ACC112 (cell line): Measurements from ENCODE around the gene HID1.

Source experiments
- H2AFZ ChIP-seq: fragments of 200-600 bp; sonication (generic); one replicate; pipeline ENCODE4 v1.6.0; 2017; ENCODE audit warnings: antibody characterized with exemption, low read length; ENCODE audit not compliant: unreplicated experiment
- H3K27ac ChIP-seq: fragments of 200-600 bp; sonication (generic); 2 replicates; pipeline ENCODE4 v1.5.1; 2014; ENCODE audit warnings: low read depth, mild to moderate bottlenecking, antibody characterized with exemption, low read length, moderate library complexity
- H3K27me3 ChIP-seq: fragments of 200-600 bp; sonication (generic); 2 replicates; pipeline ENCODE4 v1.6.1; 2014; ENCODE audit warnings: mild to moderate bottlenecking, antibody characterized with exemption, low read length, moderate library complexity, mixed read lengths; ENCODE audit not compliant: insufficient read depth
- H3K36me3 ChIP-seq: fragments of 200-600 bp; sonication (generic); 2 replicates; pipeline ENCODE4 v1.6.1; 2016; ENCODE audit warnings: mild to moderate bottlenecking, antibody characterized with exemption, low read length, moderate library complexity, mixed read lengths; ENCODE audit not compliant: insufficient read depth
- H3K4me1 ChIP-seq: fragments of 200-600 bp; sonication (generic); one replicate; pipeline ENCODE4 v1.6.1; 2016; ENCODE audit warnings: low read length, mixed read lengths; ENCODE audit not compliant: insufficient read depth, unreplicated experiment, control insufficient read depth
- H3K4me3 ChIP-seq: fragments of 200-600 bp; sonication (generic); 2 replicates; pipeline ENCODE4 v1.5.1; 2014; ENCODE audit warnings: mild to moderate bottlenecking, low read depth, low read length
- H3K79me2 ChIP-seq: fragments of 200-600 bp; sonication (generic); one replicate; pipeline ENCODE4 v1.6.0; 2016; ENCODE audit warnings: low read length; ENCODE audit not compliant: control insufficient read depth, unreplicated experiment, insufficient read depth

Gene HID1

DNA sequence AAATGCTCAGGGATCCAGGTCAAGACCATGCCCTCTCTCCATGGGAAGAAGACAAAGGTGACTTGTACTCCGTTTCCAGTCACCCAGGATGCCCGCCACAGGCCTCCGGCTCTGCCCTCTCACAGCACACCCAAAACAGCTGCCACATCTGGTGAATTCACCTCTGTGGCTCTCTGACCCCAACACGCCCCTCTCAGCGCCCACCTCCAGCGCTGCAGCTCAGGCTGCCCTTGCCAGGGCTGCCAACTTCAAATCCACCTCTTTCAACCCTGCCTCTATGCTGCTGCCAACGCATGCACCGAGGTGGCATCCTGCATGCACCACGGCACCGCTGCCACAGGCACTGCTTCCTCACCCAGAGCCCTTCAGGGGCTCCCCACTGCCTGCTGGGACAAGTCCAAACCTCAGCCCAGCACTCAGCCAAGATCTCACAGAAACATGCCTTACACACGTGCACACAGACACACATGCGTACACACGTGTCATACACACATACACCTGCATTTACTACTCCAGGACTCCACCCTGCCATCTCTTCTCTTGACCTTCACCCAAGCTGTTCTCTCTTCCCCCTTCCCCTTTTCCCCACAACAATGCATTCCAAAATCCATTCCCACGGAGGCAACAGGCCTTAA is 7.5 kb downstream of the HID1 start:
- Histone ChIP-seq H3K36me3 (no peaks in the 10 kb centered on the region), H2AFZ (no peak overlapping the region), H3K27ac (no peak overlapping the region), H3K4me1 (peaks cover 4% of the 10 kb centered on the region), H3K27me3 (no peaks in the 10 kb centered on the region), H3K79me2 (no peaks in the 10 kb centered on the region), H3K4me3 (no peak overlapping the region)

DNA sequence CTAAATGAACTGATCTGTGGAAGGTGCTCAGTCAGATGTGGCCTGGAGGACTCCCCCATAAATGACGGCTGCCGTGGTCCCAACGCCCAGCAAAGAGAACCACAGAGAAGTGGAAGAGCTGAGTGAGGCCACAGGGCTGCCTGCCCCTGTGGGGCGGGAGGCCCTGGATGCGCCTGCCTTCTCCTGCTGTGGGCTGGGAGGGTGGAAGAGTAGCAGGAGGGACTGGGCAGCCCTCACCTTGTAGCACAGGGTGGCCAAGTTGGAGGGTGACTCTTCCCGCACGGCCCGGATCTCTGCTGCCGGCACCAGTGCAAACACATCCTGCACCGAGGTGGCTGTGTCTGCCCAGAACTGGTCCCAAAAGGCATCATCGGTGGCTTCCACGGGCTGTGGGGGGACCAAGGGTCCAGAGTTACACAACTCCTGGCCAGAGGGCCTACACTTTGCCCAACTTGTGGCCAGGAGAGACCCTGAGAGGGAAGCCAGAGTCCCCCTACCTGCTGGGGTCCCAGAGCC is 8.3 kb downstream of the HID1 start:
- Histone ChIP-seq H3K36me3 (no peaks in the 10 kb centered on the region), H2AFZ (no peak overlapping the region), H3K4me3 (no peak overlapping the region), H3K4me1 (peaks cover 4% of the 10 kb centered on the region), H3K27ac (no peak overlapping the region), H3K79me2 (no peaks in the 10 kb centered on the region), H3K27me3 (no peaks in the 10 kb centered on the region)

DNA sequence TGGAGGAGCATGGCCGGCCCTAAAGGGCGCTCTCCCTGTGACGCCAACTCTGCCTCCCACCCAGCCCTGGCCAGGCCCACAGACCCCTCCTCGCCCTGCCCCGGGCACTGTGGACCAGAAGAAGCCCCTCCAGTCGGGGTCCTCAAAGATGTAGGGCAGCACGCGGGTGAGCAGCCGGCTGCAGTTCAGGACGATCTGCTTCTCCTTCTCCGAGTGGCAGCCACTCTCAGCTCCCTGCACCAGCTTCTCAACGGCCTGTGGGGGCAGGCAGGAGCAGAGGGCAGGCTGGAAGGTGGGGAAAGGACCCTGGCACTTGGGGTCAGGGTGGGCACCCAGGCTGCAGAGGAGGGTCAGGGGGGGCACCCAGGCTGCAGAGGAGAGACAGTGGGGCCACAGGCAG is 8.9 kb downstream of the HID1 start:
- Histone ChIP-seq H3K27me3 (no peaks in the 10 kb centered on the region), H3K27ac (no peak overlapping the region), H3K4me1 (peaks cover 4% of the 10 kb centered on the region), H3K36me3 (no peaks in the 10 kb centered on the region), H3K4me3 (no peak overlapping the region), H3K79me2 (no peaks in the 10 kb centered on the region), H2AFZ (no peak overlapping the region)

DNA sequence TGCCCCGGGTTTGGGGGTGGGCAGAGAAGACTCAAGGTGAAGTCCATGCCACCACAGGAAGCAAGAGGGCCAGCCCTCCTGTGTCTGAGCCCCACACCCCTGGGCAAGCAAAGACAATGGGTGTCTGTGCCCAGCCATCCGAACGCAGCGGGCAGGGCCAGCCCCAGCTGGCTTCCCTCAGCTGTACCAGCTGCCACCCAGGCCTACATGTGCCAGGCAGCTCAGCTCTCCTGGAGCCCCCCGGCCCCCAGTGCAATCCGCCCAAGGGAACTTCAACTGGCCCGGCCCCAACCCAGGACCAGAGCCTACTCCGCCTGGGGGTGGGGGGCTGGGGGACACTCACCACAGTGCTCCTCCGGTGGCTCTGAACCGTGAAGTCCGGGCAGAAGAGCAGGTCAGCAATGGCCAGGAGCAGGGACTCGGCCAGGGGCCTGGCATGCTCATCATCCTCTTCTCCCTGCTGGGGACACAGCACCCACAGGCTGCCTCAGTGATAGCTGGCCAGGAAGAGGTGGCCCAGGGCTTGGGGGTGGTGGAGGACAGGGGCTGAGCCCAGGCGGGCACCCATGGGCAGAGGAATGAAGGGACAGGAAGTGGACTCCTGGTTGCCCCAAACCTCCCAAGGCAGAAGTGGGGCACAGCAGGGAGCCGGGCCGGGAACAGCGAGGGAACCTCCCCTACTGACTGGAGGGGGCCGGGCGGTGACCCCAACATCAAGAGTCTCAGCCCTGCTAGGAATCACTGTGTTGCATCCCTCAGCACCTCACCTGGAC is 9.8 kb downstream of the HID1 start:
- Histone ChIP-seq H3K4me3 (no peak overlapping the region), H3K36me3 (no peaks in the 10 kb centered on the region), H2AFZ (no peak overlapping the region), H3K79me2 (no peaks in the 10 kb centered on the region), H3K27me3 (0 out of 2 replicates have a peak, but pooled peaks cover 4% of the 10 kb centered on the region), H3K27ac (no peak overlapping the region), H3K4me1 (peaks cover 4% of the 10 kb centered on the region)

- H2AFZ ChIP-seq = no peak overlapping the region
- H3K27ac ChIP-seq = no peak overlapping the region
- H3K79me2 ChIP-seq = no peaks in the 10 kb centered on the region
Measured at GRCh38 chr17:74961657-74962350, 10.8 kb downstream of the HID1 start.

DNA sequence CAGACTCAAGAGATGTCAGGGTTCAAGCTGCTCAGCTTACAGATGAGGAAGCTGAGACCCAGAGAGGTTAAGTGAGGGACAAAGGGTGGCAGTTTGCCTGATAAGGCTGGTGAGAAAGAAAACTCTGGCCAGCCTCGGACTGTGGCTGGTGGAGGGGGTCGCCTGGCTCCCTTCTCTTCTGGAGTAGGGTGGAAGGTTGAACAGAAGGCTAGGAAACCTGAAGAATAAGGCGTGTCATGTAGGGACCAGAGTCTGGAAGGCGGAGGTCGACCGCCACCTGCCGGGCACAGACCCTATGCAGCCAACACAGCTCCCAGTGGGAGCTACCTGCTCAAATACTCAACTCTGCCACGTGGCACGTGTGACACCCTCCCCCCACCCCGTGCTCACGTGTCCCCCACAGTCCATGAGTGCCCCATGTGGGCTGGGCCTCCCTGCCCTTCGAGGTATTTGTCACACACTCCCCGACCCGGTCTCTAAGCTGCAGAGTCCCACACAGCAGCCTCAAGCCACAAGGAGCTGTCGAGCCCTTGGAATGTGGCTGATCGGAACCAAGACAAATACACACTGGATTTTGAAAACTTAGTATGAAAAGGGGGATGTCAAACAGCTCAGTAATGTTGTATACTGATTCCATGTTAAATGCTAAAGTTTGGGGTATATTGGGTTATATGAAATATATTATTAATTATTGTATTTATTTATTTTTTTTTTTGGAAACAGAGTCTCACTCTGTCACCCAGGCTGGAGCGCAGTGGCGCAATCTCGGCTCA is 11.8 kb downstream of the HID1 start:
- Histone ChIP-seq H3K36me3 (no peaks in the 10 kb centered on the region), H3K27ac (no peak overlapping the region), H3K4me3 (no peak overlapping the region), H3K4me1 (peaks cover 4% of the 10 kb centered on the region), H3K27me3 (0 out of 2 replicates have a peak, but pooled peaks cover 4% of the 10 kb centered on the region), H2AFZ (no peak overlapping the region), H3K79me2 (no peaks in the 10 kb centered on the region)

More at GRCh38 chr17:74961657-74962350, 10.8 kb downstream of the HID1 start:
- Histone ChIP-seq H3K36me3 (no peaks in the 10 kb centered on the region), H3K27me3 (0 out of 2 replicates have a peak, but pooled peaks cover 4% of the 10 kb centered on the region), H3K4me1 (peaks cover 4% of the 10 kb centered on the region), H3K4me3 (no peak overlapping the region)

DNA sequence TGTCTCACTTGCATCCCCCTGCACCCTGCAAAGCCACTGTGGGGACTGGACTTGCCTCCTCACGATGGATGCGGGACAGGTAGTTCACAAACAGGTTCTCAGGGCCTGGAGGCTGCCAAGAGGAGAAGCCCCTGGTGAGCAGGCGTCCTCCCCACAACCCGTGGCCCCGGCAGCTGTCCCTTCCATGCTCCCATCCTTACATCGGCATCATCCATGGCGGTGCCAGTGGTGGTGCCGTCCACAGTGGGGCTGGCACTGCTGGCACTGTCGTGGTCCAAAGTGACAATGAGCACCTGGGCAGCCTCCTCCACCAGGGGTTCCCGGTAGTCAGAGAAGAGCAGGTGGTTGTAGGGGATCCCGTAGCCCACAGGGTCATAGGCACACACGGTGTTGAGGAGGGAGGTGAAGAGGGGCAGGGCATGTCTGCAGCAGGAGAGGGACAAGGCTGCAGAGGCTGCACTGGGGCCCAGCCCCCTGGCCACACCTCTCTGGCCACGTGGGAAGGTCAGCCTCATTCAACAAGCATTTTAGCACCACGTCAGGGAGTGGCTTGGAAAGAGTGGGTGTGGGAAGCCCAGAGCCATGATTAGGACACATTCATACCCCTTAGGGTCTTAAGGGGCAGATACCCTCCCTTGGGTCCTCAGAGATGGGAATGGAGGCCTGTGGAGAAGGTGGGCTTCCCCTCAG is 12.6 kb downstream of the HID1 start:
- no peak overlapping the region for H2AFZ ChIP-seq
- no peak overlapping the region for H3K27ac ChIP-seq
- no peaks in the 10 kb centered on the region for H3K79me2 ChIP-seq

DNA sequence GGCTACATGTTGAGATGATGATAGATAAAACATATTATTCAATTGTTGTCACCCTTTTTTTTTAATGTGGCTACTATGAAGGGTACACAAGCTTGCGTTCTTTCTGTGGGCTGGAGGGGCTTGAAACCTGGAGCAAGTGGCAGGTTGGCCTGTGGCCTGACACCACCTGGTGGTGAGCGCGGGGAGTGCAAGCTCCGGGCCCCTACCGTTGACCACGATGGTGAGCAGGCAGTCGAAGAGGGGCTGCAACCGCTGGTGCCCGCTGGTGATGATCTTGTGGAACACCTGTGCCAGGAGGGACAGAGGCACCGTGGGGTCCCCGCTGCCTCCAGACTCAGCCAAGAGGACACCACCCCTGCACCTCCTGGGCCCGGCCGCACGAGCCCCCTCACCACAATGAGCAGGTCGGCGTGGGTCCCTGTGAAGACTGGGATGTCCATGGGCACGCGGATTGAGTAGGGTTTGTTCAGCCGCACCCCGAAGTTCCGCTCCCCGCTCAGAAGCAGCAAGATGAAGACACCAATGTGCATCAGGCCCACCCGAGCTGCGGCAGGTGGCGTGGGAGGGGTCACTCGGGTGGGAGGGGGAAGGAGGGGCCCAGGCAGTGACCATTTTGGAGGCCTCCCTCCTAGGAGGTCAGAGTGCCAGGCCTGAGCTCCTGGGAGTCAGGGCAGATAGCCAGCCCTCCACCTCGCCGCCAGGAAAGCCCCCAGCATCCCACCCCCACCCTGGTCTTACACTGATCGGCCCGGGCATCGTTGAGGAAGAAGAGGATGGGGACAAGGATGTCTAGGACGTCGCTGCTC is 14.4 kb downstream of the HID1 start:
- Histone ChIP-seq H3K4me3 (no peak overlapping the region), H2AFZ (no peak overlapping the region)

More for the DNA sequence above, 12.6 kb downstream of the HID1 start:
- Histone ChIP-seq H3K27me3 (0 out of 2 replicates have a peak, but pooled peaks cover 4% of the 10 kb centered on the region), H3K4me1 (peaks cover 4% of the 10 kb centered on the region), H3K36me3 (no peaks in the 10 kb centered on the region), H3K4me3 (no peak overlapping the region)

GRCh38 chr17:74956093-74956492 is 16.5 kb downstream of the HID1 start:
- H3K4me3 ChIP-seq = no peak overlapping the region
- H3K27me3 ChIP-seq = peaks cover 11% of the 10 kb centered on the region
- H3K4me1 ChIP-seq = peaks cover 4% of the 10 kb centered on the region
- H3K36me3 ChIP-seq = no peaks in the 10 kb centered on the region
- H3K27ac ChIP-seq = no peak overlapping the region
- H2AFZ ChIP-seq = no peak overlapping the region
- no peaks in the 10 kb centered on the region for H3K79me2 ChIP-seq

More for the DNA sequence above, 14.4 kb downstream of the HID1 start:
- Histone ChIP-seq H3K79me2 (no peaks in the 10 kb centered on the region), H3K36me3 (no peaks in the 10 kb centered on the region), H3K27ac (no peak overlapping the region), H3K27me3 (peaks cover 4% of the 10 kb centered on the region; the same call in 1 of the 2 replicates), H3K4me1 (peaks cover 4% of the 10 kb centered on the region)
